GM19397 (cell line): Measurements from ENCODE around the gene DOCK9.
"Not testable (repeated sequence)": the region's sequence is repeated elsewhere in the genome, so short reads cannot be mapped to it uniquely, and the experiment has no call there.

ENCODE experiments used
- ATAC-seq: cut with Tn5 transposase; IDR thresholded peaks from one replicate; pipeline ENCODE4 v1.9.1; 2021; ENCODE audit warnings: mild to moderate bottlenecking, moderate library complexity; ENCODE audit not compliant: unreplicated experiment

DOCK9 gene

DNA sequence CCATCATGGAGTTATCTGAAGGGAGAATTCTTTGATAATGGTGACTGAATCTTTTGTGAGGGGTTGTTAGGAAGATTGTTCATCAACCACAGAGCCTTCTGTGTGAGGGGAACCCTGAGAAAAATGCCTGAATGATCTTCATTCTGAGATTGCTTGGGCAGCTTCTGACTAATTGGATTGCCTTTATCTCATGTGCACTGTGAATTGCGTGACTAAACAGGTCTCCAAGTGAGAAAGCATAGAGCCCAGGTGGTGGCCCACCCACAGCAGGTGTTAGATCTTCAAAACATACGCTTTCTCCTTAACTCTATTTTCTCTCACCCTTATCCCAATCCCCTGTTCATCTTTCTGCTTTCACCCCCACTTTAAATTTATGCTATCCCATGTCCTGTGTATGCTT lies 58.3 kb downstream of the DOCK9 start:
- ATAC-seq: no peak

DNA sequence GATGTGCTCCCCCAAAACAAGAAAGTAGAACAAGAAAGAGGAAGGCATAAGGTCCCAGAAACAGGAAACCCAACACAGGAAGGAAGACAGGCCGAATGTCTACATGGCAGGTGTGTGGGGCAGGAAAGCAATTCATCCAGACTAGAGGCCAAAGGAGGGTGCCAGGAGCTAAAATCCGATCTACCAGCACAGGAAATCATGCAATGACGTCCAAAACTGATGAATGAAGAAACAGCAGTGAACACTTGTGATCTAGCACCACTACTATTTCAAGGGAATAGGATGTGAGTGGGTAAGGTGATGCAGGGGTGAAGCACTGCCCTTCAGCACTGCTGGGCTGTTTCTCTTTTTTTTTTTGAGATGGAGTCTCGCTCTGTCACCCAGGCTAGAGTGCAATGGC lies 59.1 kb downstream of the DOCK9 start:
- no peak for ATAC-seq

DNA sequence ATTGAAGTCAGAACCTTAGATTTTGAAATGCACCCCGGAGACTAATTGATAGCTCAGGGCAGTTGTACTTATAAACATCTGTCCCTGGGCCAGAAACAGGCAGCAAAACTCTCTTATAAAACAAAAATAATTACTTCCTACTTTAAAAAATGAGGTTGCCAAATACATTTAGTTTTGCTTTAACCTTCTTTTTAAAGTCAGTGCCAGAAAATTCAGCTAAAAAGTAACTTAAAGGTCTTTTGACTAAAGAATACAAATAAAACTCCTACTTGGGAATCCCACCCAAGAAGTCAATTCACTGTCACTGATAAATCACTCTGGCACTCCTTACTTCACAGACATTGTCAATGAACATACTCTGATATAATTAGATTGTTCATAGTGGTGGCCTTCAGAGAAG lies 60.7 kb downstream of the DOCK9 start:
- no peak for ATAC-seq

DNA sequence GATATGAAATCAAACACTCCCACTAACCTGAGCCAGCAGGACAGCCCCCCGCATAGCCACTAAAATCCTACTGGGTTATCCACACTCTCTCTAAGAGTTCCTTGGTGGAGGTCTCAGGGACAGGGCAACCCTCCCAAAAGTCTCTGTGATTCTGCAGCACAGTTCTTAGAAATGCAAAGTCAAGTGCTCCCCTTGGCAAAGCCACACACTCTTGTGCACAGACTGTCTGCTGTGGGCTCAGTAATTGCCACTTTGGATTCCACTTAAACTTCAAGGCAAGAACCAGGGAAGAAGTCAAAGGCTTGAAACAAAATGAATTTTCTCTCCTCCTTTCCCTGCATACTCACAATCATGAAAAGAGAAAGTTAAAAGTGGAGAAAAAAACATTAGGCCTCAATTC lies 61.5 kb downstream of the DOCK9 start:
- no peak for ATAC-seq

DNA sequence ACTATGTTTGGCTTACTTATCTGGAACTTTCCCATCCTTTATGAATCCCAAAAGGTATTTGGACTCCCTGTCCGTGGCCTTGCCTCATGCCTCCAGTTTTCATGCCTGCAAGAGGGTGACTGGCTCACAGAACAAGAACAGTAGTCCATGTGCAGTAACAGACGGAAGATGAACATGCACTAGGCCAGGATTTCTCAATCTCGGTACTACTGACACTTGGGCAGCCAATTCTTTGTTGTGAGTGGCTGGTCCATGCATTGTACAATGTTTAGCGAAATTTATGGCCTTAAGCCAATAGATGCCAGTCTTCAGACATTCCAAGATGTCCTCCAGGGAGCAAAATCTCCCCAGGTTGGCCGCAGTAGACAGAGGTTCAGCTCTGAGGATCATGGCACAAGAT lies 61.9 kb downstream of the DOCK9 start:
- no peak for ATAC-seq

DNA sequence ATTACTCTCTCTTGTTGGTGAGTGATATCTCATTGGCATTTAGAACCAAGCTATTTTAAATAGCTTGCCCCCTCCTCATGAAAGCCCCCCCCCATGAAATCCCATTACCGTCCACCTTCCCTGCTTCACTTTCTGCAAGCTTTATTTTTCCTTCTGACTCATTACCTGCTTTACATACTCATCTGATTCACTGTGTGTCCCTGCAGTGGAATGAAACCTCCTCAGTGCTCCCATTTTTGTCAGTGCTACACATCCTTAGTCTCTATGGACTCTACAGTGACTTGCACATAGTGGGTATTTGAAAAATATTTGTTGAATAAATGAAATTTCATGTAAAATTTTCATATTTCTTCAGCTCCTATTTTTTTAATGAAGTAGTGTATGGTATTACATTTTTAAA lies 62.3 kb downstream of the DOCK9 start:
- ATAC-seq: no peak

DNA sequence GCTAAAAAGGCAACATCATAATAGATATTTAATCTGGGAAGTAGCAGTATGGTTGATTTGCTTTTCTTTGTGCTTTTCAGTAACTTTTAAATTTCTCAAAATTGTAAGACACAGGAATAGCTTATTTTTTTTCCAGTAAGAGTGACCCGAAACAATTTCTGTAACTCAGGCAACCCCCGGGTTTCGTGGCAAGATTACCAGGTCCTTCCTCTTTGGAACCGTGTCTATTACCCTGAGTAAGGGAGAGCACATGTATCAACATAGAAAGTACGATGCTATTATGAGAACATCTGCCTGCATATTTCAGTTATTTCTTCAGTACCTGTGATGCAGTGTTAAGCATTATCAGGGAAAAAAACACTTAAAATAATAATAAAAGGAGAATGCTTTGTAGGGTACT lies 64.1 kb downstream of the DOCK9 start:
- no peak for ATAC-seq

DNA sequence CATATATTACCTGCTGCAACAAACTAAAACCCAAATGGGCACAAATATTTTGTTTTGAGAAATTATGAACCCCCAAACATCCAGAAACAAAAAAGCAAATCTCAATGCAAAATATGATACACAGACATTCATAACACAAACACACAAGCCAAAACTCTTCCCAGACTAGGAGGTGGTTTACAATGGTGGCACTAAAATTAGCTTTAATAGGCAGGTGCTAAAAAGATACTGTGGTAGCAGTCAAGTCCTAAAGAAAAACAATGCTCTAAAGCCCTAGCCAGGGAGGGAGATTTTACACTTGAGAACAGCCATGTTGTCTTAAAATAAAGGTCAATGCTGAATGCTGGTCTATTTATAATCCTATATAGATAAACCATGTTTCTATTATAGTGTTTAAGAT lies 65.0 kb downstream of the DOCK9 start:
- no peak for ATAC-seq

DNA sequence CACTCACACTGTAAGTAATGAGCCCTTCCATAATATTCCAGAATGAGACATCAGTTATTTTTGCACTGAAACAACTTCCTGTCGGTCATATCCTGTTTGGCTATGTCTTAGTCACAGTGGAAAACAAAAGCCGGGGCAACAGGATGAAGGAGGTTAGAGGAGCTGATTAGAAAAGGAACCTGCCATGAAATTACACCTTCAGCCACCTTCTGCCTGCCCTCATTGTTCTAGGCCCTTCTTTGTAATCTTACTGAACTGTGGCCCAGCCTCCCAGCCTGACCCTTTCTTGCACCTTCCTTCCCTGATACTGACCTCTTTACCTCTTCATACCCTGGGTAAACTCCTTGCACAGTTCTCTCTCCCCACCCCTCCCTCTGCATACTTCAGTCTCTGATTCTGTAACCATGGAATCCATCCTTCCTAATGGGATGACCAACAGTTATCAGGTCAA lies 67.3 kb downstream of the DOCK9 start:
- ATAC-seq: no peak

DNA sequence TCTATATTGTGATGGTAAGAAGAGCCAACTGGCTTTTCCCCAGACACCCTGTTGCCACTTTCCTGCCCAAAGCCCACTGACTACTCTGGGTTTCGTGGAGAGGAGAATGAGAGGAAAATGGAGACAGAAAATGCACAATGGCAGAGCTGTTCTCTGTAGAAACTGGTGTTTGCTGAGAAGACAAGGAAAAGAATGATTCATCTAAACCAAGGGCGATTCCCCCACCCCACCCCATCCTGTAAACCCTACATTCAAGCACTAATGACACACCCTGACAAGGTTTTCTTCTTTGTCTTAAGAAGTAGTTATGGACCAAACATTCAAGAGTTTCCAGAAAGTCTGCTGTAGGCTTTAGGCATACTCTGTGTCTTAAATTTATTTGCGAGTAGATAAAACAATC lies 68.8 kb downstream of the DOCK9 start:
- ATAC-seq: no peak

DNA sequence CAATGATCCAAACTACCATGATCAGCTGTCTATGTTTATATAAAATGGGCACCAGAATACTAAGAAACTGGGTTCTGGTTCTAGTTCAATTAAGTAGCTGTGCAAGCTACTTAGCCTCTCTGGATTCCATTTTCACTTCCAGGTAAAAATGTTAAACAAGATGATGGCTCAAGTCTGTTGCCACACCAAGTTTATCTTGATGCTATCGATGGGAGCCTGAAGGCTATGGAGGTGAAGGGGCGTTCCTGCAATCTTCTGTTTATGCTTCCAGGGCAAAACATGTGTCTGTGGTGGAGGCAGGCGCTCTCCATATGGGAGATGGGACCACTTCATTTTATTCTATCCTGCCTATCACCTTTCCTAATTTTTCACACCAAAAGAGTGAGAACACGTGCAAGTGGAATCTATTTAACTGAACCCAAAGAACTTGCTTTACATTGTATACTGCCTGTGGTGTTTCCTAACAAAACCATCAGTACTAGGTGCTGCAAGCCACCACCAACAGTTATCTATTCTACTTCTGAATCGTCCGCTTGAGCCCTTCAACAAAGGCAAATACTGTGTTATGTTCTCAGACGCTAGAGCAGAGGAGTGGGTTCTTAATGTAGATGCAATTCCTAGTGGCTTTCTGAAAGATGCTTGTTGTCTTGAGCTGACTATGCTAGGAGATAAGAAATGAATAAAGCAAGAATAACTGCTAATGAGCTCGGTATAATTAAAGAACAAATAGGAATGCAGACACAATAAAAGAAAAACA lies 70.9 kb downstream of the DOCK9 start:
- no peak for ATAC-seq

DNA sequence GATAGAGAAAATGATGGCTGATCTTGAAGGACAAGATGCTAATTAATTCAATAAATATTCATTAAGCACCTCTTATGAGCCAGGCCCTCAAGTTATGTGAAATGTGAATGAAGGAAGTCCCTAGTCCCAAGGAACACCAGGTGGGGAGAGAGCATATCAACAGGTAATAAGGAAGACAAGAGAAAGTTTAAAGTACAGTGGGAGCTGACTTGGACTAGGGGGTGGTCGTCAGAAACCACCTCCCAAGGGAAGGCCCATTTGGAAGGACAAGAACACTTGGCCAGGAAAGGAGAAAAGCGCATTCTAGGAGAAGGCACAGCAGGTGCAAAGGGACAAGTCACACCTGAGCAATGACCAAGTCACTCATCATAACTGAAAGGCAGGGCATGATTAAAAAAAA lies 72.7 kb downstream of the DOCK9 start:
- ATAC-seq: no peak

DNA sequence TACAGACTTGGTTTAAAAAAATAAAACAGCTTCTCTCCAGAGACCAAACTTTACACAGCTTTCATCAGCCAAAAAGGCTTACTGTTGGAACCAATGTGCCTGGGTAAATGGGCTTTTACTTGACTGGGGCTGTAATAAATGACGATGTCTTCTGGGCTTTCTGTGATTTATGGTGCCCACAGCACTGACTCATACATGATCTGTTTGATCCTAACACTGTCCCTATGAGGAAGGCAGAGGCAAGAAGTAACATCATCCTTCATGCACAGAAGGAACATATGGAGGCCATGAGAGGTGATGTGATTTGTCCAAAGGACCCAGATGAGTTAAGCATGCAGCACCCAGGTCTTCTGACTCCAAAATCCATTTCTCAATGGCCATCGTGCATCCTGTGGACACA lies 77.4 kb downstream of the DOCK9 start:
- no peak for ATAC-seq

DNA sequence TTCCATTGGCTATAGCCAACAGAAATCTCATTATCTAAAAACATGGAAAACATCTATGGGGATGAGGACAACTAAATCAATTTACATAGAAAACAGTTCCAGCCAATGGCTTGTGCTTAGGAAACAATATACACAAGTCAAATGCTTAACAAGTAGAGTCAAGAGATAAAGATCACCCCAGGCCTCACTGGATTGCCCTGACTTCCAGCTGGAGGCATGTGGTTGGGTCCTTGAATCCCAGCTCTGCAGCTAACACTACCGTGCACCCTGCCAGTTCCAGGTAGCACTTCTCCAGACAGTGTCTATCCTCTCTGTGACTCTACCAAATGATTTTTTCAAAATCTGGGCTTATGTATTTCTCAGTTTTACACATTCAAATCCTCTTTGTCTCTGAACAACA lies 80.2 kb downstream of the DOCK9 start:
- no peak for ATAC-seq

DNA sequence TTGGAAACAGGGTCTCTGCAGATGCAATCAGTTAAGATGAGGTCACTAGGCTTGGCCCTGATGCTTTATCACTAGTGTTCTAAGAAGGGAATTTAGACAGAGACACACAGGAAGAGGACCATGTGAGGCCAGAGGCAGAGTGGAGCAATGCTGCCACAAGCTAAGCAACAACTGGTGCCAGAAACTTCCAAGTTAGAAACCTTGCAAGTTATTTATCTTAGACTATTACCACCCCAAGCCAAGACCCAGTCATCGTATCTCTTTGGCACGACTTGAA lies 81.1 kb downstream of the DOCK9 start:
- ATAC-seq: no peak

DNA sequence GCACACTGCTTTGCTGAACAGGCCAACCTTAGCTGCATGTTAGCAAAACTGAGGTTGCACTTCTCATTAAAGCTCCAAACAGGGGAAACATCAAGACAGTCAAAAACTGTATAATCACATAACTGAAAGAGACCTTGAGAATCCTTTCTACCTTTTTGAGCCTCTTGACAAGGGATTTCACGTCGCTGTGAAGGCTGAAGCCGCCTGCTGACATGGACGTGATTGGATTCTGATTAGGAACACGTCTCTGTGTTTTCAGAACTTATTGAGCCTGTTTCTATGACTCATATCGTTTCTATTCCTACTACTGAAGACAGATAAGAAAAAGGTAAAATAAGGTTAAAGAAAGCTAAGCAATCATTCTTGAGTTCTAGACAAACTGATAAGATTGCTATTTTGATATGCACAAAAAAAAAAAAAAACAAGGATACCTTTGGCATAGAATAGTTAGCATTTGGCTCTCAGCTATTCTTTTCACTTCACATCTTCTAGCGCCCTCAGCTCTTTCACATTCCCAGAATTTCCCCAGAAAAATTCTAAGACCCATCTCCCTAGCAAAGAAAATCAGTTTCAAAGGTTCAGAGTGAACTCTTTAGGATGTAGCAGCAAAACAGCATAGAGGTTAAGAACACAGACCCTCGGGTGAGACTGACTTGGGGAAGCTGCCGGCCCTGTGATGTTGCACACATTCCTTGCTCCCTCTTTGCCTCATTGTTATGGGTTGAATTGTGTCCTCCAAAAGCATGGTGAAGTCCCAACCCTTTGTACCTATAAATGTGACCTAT lies 81.6 kb downstream of the DOCK9 start:
- ATAC-seq: no peak

DNA sequence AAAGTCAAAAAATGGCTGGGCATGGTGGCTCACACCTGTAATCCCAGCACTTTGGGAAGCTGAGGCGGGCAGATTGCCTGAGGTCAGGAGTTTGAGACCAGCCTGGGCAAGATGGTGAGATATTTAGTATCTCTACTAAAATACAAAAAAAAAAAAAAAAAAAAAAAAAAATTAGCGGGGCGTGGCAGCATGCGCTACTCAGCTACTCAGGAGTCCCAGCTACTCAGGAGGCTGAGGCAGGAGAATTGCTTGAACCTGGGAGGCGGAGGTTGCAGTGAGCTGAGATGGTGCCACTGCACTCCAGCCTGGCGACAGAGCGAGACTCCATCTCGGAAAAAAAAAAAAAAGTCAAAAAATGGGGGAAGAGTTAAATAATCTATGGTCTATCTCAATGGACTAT lies 83.0 kb downstream of the DOCK9 start:
- ATAC-seq: not testable (repeated sequence)

DNA sequence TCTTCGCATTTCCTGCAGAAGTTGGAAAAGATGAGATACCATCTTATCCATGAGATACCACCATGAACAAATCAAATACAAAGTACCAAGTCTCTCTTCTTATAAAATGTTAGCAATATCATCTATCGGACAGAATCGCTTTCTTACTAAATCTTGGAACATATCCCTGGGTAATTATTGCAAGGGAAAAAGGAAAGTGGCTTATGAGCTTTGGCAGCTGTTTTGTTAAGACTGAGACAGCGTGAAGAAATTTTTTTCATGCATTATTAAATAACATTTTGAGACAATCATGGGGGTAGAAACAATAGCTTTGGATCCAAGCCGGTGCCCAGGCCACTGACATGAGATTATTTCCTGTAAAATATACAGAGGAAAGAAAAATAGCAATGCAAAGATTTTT lies 84.5 kb downstream of the DOCK9 start:
- no peak for ATAC-seq

DNA sequence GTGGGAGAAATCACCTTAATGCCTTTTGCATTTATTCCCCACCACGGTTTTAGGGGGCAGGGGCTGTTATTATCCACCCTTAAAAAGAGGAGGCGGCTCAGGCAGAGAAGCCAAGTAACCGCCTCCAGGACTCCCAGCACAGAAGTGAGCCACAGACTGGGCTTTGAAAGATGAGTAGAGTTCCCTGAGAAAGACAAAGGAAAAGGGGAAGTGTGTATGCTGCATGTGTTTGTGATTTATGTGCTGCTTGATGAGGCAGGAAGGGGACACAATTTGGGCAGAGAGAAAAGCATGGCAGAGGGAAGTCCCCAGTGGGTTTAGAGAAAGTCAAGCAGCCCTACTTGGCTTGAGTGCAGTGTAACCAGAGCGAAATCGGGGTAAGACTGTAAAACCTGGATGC lies 85.0 kb downstream of the DOCK9 start:
- no peak for ATAC-seq

DNA sequence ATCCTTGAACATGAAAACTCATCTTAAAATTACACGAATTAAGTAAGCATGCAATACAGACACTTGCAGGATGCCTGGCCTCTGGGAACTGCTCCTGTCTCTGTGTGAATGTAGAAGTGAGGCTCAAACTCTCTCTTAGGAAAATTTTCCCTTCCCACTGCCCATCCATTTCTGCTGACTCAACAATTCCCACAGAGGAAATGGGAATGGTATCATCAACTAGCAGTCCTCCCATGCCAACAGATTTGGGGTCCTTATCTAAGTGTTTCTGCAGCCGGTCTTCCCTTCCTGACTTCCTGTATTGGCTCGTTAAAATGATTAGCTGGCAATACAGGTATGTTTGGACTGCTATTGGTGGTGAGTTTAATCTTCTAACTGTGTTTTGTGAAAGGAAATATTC lies 85.8 kb downstream of the DOCK9 start:
- ATAC-seq: no peak

DNA sequence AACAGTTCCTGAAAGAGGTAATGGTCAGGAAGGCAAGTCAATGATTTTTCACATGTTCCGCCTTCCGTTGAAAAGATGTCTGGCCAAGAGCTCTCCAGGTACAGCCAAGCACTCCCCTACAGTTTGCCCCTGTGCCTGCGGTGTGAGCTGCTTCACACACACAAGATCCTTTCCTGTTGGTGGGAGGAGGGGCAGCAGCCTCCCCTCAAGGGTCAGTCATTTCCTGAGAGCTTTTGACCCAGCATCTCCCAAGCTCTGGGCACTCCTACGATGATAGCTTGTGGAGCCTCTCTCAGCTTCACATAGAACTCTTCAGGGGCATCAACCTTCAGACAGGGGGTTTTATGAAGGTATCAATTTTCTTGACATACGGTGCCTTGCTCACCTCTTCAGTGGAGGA lies 86.9 kb downstream of the DOCK9 start:
- no peak for ATAC-seq

DNA sequence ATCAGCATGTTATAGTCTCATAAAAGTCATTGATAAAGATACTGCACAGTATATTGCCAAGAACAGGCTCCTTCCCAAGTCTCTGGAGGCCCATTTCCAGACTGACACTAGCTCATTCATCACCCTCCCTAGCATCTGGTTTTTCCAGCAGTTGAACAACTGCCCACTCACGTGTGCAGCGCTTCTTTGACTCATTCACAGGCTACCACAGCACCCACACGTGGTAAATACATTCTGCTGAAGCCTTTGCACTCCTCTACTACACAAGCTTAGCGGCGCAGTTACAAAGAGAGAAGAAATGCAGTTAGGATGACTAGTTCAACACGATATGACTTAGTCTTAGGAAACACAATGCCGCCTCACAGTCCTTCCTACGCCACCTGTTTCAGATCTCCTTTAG lies 87.7 kb downstream of the DOCK9 start:
- ATAC-seq: no peak
